Measurements from ENCODE around the gene ALOXE3. TPM values are rescaled to one million over a fixed set of nuclear protein-coding genes. Genes with fewer than 3 reads are reported as not detected.
A peak's percentile ranks its signal among the peaks of the same experiment; 100 is the strongest.

ALOXE3 gene
- total and polyA plus RNA-seq, 8 donors: 0.12 to 0.43 TPM; not detected in 6

- no peak for DNase-seq
- Histone ChIP-seq H3K4me3 (no peak overlapping the region), H3K4me1 (peaks cover 10 to 16% (median 13%) of the 10 kb centered on the region in 4 donors), H3K9me3 (no peaks in the 10 kb centered on the region), H3K27me3 (peaks cover 0 to 43% (median 14%) of the 10 kb centered on the region in 3 donors), H3K27ac (no peak overlapping the region), H3K36me3 (no peaks in the 10 kb centered on the region)
- TF ChIP-seq POLR2AphosphoS5 (IDR thresholded peaks at IDR 0.05) (no peak), POLR2A (IDR thresholded peaks at IDR 0.05) (no peak), EP300 (IDR thresholded peaks at IDR 0.05) (no peak)
- TF ChIP-seq, protein P1, sequence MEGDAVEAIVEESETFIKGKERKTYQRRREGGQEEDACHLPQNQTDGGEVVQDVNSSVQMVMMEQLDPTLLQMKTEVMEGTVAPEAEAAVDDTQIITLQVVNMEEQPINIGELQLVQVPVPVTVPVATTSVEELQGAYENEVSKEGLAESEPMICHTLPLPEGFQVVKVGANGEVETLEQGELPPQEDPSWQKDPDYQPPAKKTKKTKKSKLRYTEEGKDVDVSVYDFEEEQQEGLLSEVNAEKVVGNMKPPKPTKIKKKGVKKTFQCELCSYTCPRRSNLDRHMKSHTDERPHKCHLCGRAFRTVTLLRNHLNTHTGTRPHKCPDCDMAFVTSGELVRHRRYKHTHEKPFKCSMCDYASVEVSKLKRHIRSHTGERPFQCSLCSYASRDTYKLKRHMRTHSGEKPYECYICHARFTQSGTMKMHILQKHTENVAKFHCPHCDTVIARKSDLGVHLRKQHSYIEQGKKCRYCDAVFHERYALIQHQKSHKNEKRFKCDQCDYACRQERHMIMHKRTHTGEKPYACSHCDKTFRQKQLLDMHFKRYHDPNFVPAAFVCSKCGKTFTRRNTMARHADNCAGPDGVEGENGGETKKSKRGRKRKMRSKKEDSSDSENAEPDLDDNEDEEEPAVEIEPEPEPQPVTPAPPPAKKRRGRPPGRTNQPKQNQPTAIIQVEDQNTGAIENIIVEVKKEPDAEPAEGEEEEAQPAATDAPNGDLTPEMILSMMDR (IDR thresholded peaks at IDR 0.05): no peak
- WGBS, 5 donors: 73 to 79% (median 76%) methylated on average over 5 of the region's 5 CpGs
- intact Hi-C loops (cut with DNase I; ENCODE audit: low total_unique reads): no loop called here
Observed at GRCh38 chr17:8105957-8106398, 12.3 kb downstream of the ALOXE3 start.

DNA sequence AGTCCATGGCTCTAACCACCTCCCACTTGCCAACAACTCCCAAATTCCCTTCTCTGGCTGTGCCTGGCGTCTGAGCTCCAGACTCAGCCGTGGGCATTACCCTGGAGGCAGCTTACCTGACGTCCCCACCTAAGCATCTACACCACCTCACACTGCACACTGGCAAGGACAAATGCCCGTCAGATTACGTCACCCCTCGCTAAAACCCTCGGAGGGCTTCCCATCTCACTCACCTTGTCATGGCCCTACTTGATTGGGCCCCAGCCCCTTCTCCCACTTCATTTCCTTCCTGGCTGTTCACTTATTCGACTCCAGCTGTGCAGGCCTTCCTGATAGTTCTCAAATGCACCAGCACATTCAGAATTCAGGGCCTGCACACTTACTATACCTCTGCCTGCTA is 13.4 kb downstream of the ALOXE3 start:
- 68 to 84% (median 76%) methylated on average over 8 of the region's 8 CpGs for WGBS, 5 donors

GRCh38 chr17:8103549-8103948 is 14.8 kb downstream of the ALOXE3 start:
- Histone ChIP-seq H3K27me3 (peaks cover 0 to 19% (median 0%) of the 10 kb centered on the region in 3 donors), H3K27ac (no peak overlapping the region), H3K9me3 (no peaks in the 10 kb centered on the region), H3K4me3 (no peak overlapping the region), H3K4me1 (no peaks in the 10 kb centered on the region), H3K36me3 (no peaks in the 10 kb centered on the region)
- peak in 1 of 2 donors; percentile 61 for DNase-seq
- 56 to 71% (median 64%) methylated on average over 4 of the region's 4 CpGs for WGBS, 5 donors
- intact Hi-C loops (cut with DNase I; ENCODE audit: low total_unique reads): no loop called here
- TF ChIP-seq POLR2AphosphoS5 (IDR thresholded peaks at IDR 0.05) (no peak), POLR2A (IDR thresholded peaks at IDR 0.05) (no peak), EP300 (IDR thresholded peaks at IDR 0.05) (no peak)
- TF ChIP-seq, protein P1 (IDR thresholded peaks at IDR 0.05): no peak

More for the DNA sequence above, 13.4 kb downstream of the ALOXE3 start:
- Histone ChIP-seq H3K36me3 (no peaks in the 10 kb centered on the region), H3K4me3 (no peak overlapping the region), H3K9me3 (no peaks in the 10 kb centered on the region), H3K4me1 (peaks cover 5 to 7% (median 6%) of the 10 kb centered on the region in 4 donors), H3K27me3 (peaks cover 0 to 32% (median 11%) of the 10 kb centered on the region in 3 donors), H3K27ac (no peak overlapping the region)
- no peak for DNase-seq
- intact Hi-C loops (cut with DNase I; ENCODE audit: low total_unique reads): no loop called here
- TF ChIP-seq POLR2A (IDR thresholded peaks at IDR 0.05) (no peak), EP300 (IDR thresholded peaks at IDR 0.05) (no peak), POLR2AphosphoS5 (IDR thresholded peaks at IDR 0.05) (no peak)
- TF ChIP-seq, protein P1 (IDR thresholded peaks at IDR 0.05): no peak

GRCh38 chr17:8101721-8102120 is 16.6 kb downstream of the ALOXE3 start:
- H3K27ac ChIP-seq: no peak overlapping the region
- 75 to 84% (median 77%) methylated on average over 6 of the region's 6 CpGs for WGBS, 5 donors
- no peaks in the 10 kb centered on the region for H3K36me3 ChIP-seq
- peaks cover 0 to 17% (median 0%) of the 10 kb centered on the region in 3 donors for H3K27me3 ChIP-seq
- DNase-seq: no peak
- H3K4me1 ChIP-seq: no peaks in the 10 kb centered on the region
- TF ChIP-seq, protein P1 (IDR thresholded peaks at IDR 0.05): no peak
- no peak for TF ChIP-seq POLR2A (IDR thresholded peaks at IDR 0.05)
- TF ChIP-seq POLR2AphosphoS5 (IDR thresholded peaks at IDR 0.05): no peak
- TF ChIP-seq EP300 (IDR thresholded peaks at IDR 0.05): no peak
- H3K9me3 ChIP-seq: no peaks in the 10 kb centered on the region
- no peak overlapping the region for H3K4me3 ChIP-seq
- intact Hi-C loops (cut with DNase I; ENCODE audit: low total_unique reads): no loop called here

Data from stomach (tissue), 9 donors.